ENCODE results near the gene DCAF11.
"Not testable (repeated sequence)": the region's sequence is repeated elsewhere in the genome, so short reads cannot be mapped to it uniquely, and the experiment has no call there.

Gene DCAF11

GRCh38 chr14:24098229-24098926 is 16.2 kb upstream of the DCAF11 start:
- DNase-seq: no peak

GRCh38 chr14:24098927-24099813 is 15.4 kb upstream of the DCAF11 start:
- no peak for DNase-seq

GRCh38 chr14:24100197-24100981 is 14.2 kb upstream of the DCAF11 start:
- no peak for DNase-seq

- DNase-seq: no peak
These were observed 13.5 kb upstream of the DCAF11 start for GRCh38 chr14:24100982-24101494.

GRCh38 chr14:24102357-24103048 is 12.1 kb upstream of the DCAF11 start:
- no peak for DNase-seq

GRCh38 chr14:24103451-24103850 is 11.1 kb upstream of the DCAF11 start:
- DNase-seq: no peak

- DNase-seq: not testable (repeated sequence)
These were observed 8.9 kb upstream of the DCAF11 start for GRCh38 chr14:24105609-24106239.

- no peak for DNase-seq
These were observed 7.8 kb upstream of the DCAF11 start for GRCh38 chr14:24106672-24107271.

GRCh38 chr14:24108336-24108874 is 6.2 kb upstream of the DCAF11 start:
- DNase-seq: no peak

- DNase-seq: no peak
These were observed 4.5 kb upstream of the DCAF11 start for GRCh38 chr14:24110060-24110459.

- DNase-seq: no peak
These were observed 4.1 kb upstream of the DCAF11 start for GRCh38 chr14:24110523-24110922.

- no peak for DNase-seq
These were observed 1.2 kb upstream of the DCAF11 start for GRCh38 chr14:24113379-24113800.

GRCh38 chr14:24113801-24114531 is 611 bp upstream of the DCAF11 start:
- DNase-seq: peak; percentile 77

GRCh38 chr14:24115422-24116127 is 998 bp downstream of the DCAF11 start:
- no peak for DNase-seq

GRCh38 chr14:24116128-24116814 is 1.7 kb downstream of the DCAF11 start:
- DNase-seq: no peak

GRCh38 chr14:24117179-24117578 is 2.6 kb downstream of the DCAF11 start:
- DNase-seq: no peak

GRCh38 chr14:24119691-24120090 is 5.1 kb downstream of the DCAF11 start:
- DNase-seq: no peak

- DNase-seq: no peak
These were observed 6.6 kb downstream of the DCAF11 start for GRCh38 chr14:24121210-24121609.

GRCh38 chr14:24122416-24122815 is 7.8 kb downstream of the DCAF11 start:
- DNase-seq: no peak

All from stimulated activated naive CD4-positive, alpha-beta T cell treated with Interleukin-2 at 50 U/mL for 16 hours (primary cell).